GM18909 (cell line): ENCODE measurements around the gene RUNX2.

Experiments used
- ATAC-seq: cut with Tn5 transposase; IDR thresholded peaks from one replicate; pipeline ENCODE4 v1.9.1; 2021; ENCODE audit warnings: mild to moderate bottlenecking; ENCODE audit not compliant: unreplicated experiment, poor library complexity

The RUNX2 gene

DNA sequence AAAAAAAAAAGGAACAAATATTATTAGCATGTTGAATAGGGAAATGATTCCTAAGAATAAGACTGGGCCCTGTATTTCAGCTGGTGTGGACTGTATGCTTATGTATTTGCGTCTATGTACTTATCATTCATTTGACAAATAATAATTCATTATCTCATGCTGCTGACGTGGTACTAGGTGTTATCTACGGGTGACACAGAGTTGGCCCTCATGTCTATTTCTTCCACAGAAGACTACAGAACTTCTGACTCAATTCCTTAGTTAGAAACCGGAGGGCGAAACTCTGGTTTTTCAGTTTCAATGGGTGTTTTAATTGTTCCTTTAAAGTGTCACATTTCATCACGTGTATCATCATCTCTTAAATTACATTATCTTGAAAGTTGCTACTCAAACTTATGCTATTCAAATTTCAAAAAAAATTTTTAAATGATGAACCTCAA, 381.7 kb downstream of the RUNX2 start:
- ATAC-seq, result peak; percentile 70

DNA sequence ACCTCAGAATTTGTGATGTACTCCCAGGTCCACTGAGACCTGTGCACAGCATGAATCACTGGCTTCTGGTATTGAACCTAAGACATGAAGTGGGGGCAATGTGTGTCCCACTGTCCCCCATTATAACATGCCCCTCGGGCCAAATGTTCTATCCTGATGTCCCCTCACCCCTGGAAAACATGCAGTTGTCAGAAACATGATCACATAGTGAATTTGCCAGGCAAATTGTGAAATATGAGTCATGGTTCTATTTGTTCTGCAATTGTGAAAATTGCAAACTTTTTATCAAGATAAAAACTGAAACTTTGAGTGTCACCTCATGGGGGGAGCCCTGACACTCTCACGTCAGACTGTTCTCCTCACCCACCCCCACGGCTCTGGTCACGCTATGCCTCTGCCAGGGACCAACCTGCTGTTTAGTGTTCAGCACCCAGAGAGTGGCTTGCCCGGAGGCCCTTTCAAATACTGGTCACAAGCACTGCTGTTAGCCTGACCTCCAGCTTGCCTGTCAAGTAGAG, 382.2 kb downstream of the RUNX2 start:
- peak; percentile 78 for ATAC-seq

DNA sequence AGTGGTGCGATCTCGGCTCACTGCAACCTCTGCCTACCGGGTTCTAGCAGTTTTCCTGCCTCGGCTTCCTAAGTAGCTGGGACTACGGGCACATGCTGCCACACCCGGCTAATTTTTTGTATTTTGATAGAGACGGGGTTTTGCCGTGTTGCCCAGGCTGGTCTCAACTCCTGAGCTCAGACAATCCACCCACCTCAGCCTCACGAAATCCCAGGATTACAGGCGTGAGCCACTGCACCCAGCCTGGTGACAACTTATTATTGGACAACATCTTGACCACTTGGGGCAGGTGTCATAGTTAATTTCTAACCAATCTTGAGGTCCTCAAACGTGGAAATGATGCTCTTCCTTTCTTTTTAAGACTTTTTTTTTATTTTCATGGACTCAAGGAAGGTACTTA, 383.9 kb downstream of the RUNX2 start:
- ATAC-seq, result no peak

DNA sequence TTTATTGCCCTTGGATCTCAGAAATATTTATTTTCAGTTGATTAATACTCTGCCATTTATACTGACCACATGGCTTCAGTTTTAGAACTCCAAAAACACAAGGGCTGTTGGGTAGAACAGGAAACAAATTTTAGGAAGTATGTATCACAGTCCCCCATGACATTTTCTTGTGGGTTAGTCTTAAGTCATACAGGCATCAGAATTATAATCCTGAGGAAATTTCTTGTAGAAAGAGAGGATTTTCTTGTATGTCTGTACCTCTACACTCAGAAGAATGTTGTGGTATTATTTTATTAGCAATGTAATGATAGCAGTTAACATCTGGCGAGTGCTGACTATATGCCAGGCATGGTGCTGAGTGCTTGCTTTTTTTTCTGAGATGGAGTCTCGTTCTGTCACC, 384.7 kb downstream of the RUNX2 start:
- no peak for ATAC-seq
